ENCODE data around the gene GNA12.

- no peak for TF ChIP-seq CTCF (IDR thresholded peaks at IDR 0.05)
- no peak for TF ChIP-seq POLR2A (IDR thresholded peaks at IDR 0.05)
Measured at GRCh38 chr7:2705371-2706096, 138.6 kb downstream of the GNA12 start.

Measured in adrenal gland (tissue), 5 donors.